GM23338 (cell line): Measurements from ENCODE around the gene LNX1. TPM values are rescaled to one million over a fixed set of nuclear protein-coding genes. Genes with fewer than 3 reads are reported as not detected.

Source experiments
- ATAC-seq: fragments of 200-7000 bp; cut with Tn5 transposase; 3 replicates; pipeline ENCODE4 v1.9.1; 2020
- DNase-seq: peaks from one replicate; pipeline ENCODE4 v3.0.0-alpha.2; 2015; ENCODE audit warnings: low spot score
- H2AFZ ChIP-seq: fragments of 200-600 bp; sonication (generic); 2 replicates; pipeline ENCODE4 v1.8.0; 2016; ENCODE audit warnings: antibody characterized with exemption, mild to moderate bottlenecking, moderate library complexity
- H3F3A ChIP-seq: fragments of 200-600 bp; sonication (generic); replicated peaks from 2 replicates; pipeline ENCODE4 v1.8.0; 2017; ENCODE audit warnings: antibody characterized with exemption, mixed run types, low read depth
- H3K27ac ChIP-seq: fragments of 200-600 bp; sonication (generic); 2 replicates; pipeline ENCODE4 v1.6.1; 2016; ENCODE audit warnings: low read depth
- H3K27me3 ChIP-seq: fragments of 200-600 bp; sonication (generic); 2 replicates; pipeline ENCODE4 v1.8.0; 2016; ENCODE audit warnings: mild to moderate bottlenecking, mixed run types, moderate library complexity; ENCODE audit not compliant: insufficient read depth
- H3K36me3 ChIP-seq: fragments of 200-600 bp; sonication (generic); 2 replicates; pipeline ENCODE4 v1.8.0; 2016; ENCODE audit warnings: mild to moderate bottlenecking; ENCODE audit not compliant: insufficient read depth
- H3K4me1 ChIP-seq: fragments of 200-600 bp; sonication (generic); 2 replicates; pipeline ENCODE4 v1.8.0; 2016; ENCODE audit warnings: mild to moderate bottlenecking, moderate library complexity; ENCODE audit not compliant: insufficient read depth
- H3K4me2 ChIP-seq: fragments of 200-600 bp; sonication (generic); 2 replicates; pipeline ENCODE4 v1.7.1; 2017; ENCODE audit warnings: mixed run types
- H3K4me3 ChIP-seq: fragments of 200-600 bp; sonication (generic); 2 replicates; pipeline ENCODE4 v1.6.1; 2016; ENCODE audit warnings: mixed run types
- H3K79me2 ChIP-seq: fragments of 200-600 bp; sonication (generic); replicated peaks from 2 replicates; pipeline ENCODE4 v1.8.0; 2017; ENCODE audit warnings: mild to moderate bottlenecking; ENCODE audit not compliant: insufficient read depth
- H3K9me2 ChIP-seq: fragments of 200-600 bp; sonication (generic); 2 replicates; pipeline ENCODE4 v1.8.0; 2017; ENCODE audit not compliant: insufficient read depth
- H4K20me1 ChIP-seq: fragments of 200-600 bp; sonication (generic); replicated peaks from 2 replicates; pipeline ENCODE4 v1.8.0; 2017; ENCODE audit warnings: mild to moderate bottlenecking; ENCODE audit not compliant: insufficient read depth
- H3K27ac Mint-ChIP-seq: 2 replicates; pipeline ENCODE4 v1.8.0; 2020; ENCODE audit warnings: inconsistent platforms, mild to moderate bottlenecking, moderate library complexity, mixed read lengths
- H3K27me3 Mint-ChIP-seq: 3 replicates; pipeline ENCODE4 v1.8.0; 2022; ENCODE audit warnings: low read depth, mild to moderate bottlenecking, moderate library complexity, mixed read lengths, inconsistent platforms; ENCODE audit not compliant: insufficient read depth, poor library complexity
- H3K36me3 Mint-ChIP-seq: 3 replicates; pipeline ENCODE4 v1.8.0; 2021; ENCODE audit warnings: low read depth, mild to moderate bottlenecking, inconsistent platforms, moderate library complexity, mixed read lengths
- H3K4me1 Mint-ChIP-seq: 3 replicates; pipeline ENCODE4 v1.8.0; 2020; ENCODE audit warnings: mild to moderate bottlenecking, inconsistent platforms, mixed read lengths
- H3K4me3 Mint-ChIP-seq: 3 replicates; pipeline ENCODE4 v1.8.0; 2021; ENCODE audit warnings: moderate library complexity, mild to moderate bottlenecking, inconsistent platforms, mixed read lengths
- H3K9me3 Mint-ChIP-seq: 3 replicates; pipeline ENCODE4 v1.8.0; 2020; ENCODE audit warnings: moderate library complexity, mild to moderate bottlenecking, inconsistent platforms, mixed read lengths
- CREB1 ChIP-seq: fragments of 250-450 bp; sonication (Bioruptor Pico); IDR thresholded peaks from 2 replicates; pipeline ENCODE4 v1.5.0; 2020; ENCODE audit warnings: low read depth, mild to moderate bottlenecking, moderate library complexity
- CTCF ChIP-seq, 2 experiments: fragments of 200-600 bp in 1 of 2; sonication (generic) in 1 of 2; conservative IDR thresholded peaks; 2 replicates each; pipeline versions ENCODE4 v1.5.1 to v1.6.1; 2016 to 2017; ENCODE audit warnings: antibody characterized with exemption in 2 of 2, low read depth in 2 of 2, mild to moderate bottlenecking in 2 of 2, moderate library complexity in 1 of 2
- EZH2 ChIP-seq: fragments of 200-600 bp; sonication (generic); IDR thresholded peaks from one replicate; pipeline ENCODE4 v1.8.0; 2017; ENCODE audit warnings: antibody characterized with exemption, mild to moderate bottlenecking, low read depth; ENCODE audit not compliant: unreplicated experiment
- EZH2phosphoT487 ChIP-seq: fragments of 200-600 bp; sonication (generic); IDR thresholded peaks from one replicate; pipeline ENCODE4 v1.8.1; 2018; ENCODE audit warnings: antibody characterized with exemption; ENCODE audit not compliant: unreplicated experiment
- JUNB ChIP-seq: IDR thresholded peaks from one replicate; pipeline ENCODE4 v1.6.1; 2016; ENCODE audit warnings: antibody characterized with exemption; ENCODE audit not compliant: unreplicated experiment
- POLR2AphosphoS5 ChIP-seq: IDR thresholded peaks from 2 replicates; pipeline ENCODE4 v1.6.1; 2016; ENCODE audit warnings: antibody characterized with exemption, low read depth
- STAT1 ChIP-seq: IDR thresholded peaks from one replicate; pipeline ENCODE4 v1.6.1; 2016; ENCODE audit warnings: antibody characterized with exemption; ENCODE audit not compliant: unreplicated experiment
- ZNF331 ChIP-seq: fragments of 250-450 bp; sonication (Bioruptor Pico); IDR thresholded peaks from 2 replicates; pipeline ENCODE4 v1.5.0; 2020; ENCODE audit warnings: low read depth, mild to moderate bottlenecking, moderate library complexity
- ZNF462 ChIP-seq: fragments of 250-450 bp; sonication (Bioruptor Pico); IDR thresholded peaks from 2 replicates; pipeline ENCODE4 v1.5.0; 2020; ENCODE audit warnings: mild to moderate bottlenecking, moderate library complexity
- polyA plus RNA-seq: library from polyadenylated mRNA; unstranded; fragments of >200 nt; fragmentation: Nextera tagmentation; extraction: Ambion mirVana; gene quantifications from 2 replicates; pipeline ENCODE4 v1.2.1, GENCODE V29; 2016
- total RNA-seq: library from RNA; depleted of rRNA; stranded (reverse); fragments of >200 nt; shearing (Covaris generic); gene quantifications from 2 replicates; pipeline ENCODE4 v1.2.3, GENCODE V29; 2014

Gene LNX1
- total and polyA plus RNA-seq, 2 experiments from 2014 or later: 5.4 to 6.4 TPM

- peaks cover 1% of the 10 kb centered on the region for H3K27me3 Mint-ChIP-seq
- no peaks in the 10 kb centered on the region for H3K36me3 Mint-ChIP-seq
- H3K27ac ChIP-seq: no peak overlapping the region
- no peaks in the 10 kb centered on the region for H3K27me3 ChIP-seq
- TF ChIP-seq POLR2AphosphoS5 (no peak), STAT1 (no peak), EZH2 (no peak), ZNF462 (CRISPR knock-in tag) (no peak), ZNF331 (no peak), EZH2phosphoT487 (no peak), JUNB (no peak), CREB1 (CRISPR knock-in tag) (no peak), CTCF (conservative IDR thresholded peaks at IDR 0.05; ENCODE audit: low read depth in 2 of 2) (no peak)
- no peak overlapping the region for H3K27ac Mint-ChIP-seq
- no peaks in the 10 kb centered on the region for H3K79me2 ChIP-seq
- ATAC-seq (no peak), DNase-seq (no peak)
- H4K20me1 ChIP-seq: no peaks in the 10 kb centered on the region
- peaks cover 1% of the 10 kb centered on the region; the same call in 1 of the 2 replicates for H3K4me1 ChIP-seq
- H3K4me2 ChIP-seq: no peak overlapping the region
- H3K4me3 Mint-ChIP-seq: no peak overlapping the region
- H2AFZ ChIP-seq: no peak overlapping the region
- no peaks in the 10 kb centered on the region for H3K9me2 ChIP-seq
- H3F3A ChIP-seq: no peaks in the 10 kb centered on the region
- H3K4me3 ChIP-seq: no peak overlapping the region
- H3K4me1 Mint-ChIP-seq: peaks cover 4% of the 10 kb centered on the region; the same call in 2 of the 3 replicates
- no peaks in the 10 kb centered on the region for H3K9me3 Mint-ChIP-seq
- no peaks in the 10 kb centered on the region for H3K36me3 ChIP-seq
Observed at GRCh38 chr4:53584658-53585057, 6.6 kb downstream of the LNX1 start.
